Bronchus fibroblast of lung (primary cell): ENCODE results near the gene LPIN3. TPM values are rescaled to one million over a fixed set of nuclear protein-coding genes. Genes with fewer than 3 reads are reported as not detected.

ENCODE experiments used
- total RNA-seq: library from RNA; depleted of rRNA; stranded (reverse); fragments of >200 nt; gene quantifications from 2 replicates; pipeline ENCODE4 v1.2.3, GENCODE V29; 2015

The LPIN3 gene, protein sequence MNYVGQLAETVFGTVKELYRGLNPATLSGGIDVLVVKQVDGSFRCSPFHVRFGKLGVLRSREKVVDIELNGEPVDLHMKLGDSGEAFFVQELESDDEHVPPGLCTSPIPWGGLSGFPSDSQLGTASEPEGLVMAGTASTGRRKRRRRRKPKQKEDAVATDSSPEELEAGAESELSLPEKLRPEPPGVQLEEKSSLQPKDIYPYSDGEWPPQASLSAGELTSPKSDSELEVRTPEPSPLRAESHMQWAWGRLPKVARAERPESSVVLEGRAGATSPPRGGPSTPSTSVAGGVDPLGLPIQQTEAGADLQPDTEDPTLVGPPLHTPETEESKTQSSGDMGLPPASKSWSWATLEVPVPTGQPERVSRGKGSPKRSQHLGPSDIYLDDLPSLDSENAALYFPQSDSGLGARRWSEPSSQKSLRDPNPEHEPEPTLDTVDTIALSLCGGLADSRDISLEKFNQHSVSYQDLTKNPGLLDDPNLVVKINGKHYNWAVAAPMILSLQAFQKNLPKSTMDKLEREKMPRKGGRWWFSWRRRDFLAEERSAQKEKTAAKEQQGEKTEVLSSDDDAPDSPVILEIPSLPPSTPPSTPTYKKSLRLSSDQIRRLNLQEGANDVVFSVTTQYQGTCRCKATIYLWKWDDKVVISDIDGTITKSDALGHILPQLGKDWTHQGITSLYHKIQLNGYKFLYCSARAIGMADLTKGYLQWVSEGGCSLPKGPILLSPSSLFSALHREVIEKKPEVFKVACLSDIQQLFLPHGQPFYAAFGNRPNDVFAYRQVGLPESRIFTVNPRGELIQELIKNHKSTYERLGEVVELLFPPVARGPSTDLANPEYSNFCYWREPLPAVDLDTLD
- 10.4 and 11.6 TPM in 2 replicates for total RNA-seq

DNA sequence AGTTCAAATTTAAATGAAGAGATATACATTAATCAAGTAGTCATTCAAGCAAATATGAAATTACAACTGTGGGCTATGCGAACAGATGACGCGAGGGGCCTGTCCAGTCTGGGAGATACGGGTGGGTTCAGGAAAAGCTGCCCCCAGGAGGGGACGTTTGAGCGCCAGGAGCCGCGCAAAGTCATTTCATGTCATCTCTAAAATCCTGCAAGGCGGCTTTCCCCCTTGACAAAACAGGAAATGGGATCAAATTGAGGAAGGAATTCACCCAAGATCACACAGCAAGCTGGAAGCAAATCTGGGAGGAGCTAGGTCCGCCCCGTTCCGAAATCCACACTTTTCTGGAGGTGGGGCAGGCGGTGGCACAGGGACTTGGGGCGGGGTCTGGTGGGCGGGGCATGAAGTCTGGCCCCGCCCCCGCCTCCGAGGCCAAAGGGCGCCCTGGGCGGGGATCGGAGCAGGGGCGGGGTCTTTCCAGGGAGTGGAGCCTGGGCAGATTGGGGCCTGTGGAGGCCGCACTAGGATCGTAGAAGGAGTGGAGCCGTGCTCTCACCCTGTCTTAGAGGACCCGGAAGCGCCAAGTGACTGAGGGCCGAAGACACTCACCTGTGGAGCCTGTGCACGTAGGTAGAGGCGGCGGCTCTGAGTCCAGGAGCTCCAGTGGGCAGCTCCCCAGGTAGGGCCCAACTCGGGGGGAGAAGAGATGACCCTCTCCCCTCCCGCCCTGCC lies at the start of gene LPIN3:
Gene LPIN3 (plus strand): TSS at position 495 of the 729 bp plus-strand sequence. CDS start 4,983 bp downstream, outside the sequence.

DNA sequence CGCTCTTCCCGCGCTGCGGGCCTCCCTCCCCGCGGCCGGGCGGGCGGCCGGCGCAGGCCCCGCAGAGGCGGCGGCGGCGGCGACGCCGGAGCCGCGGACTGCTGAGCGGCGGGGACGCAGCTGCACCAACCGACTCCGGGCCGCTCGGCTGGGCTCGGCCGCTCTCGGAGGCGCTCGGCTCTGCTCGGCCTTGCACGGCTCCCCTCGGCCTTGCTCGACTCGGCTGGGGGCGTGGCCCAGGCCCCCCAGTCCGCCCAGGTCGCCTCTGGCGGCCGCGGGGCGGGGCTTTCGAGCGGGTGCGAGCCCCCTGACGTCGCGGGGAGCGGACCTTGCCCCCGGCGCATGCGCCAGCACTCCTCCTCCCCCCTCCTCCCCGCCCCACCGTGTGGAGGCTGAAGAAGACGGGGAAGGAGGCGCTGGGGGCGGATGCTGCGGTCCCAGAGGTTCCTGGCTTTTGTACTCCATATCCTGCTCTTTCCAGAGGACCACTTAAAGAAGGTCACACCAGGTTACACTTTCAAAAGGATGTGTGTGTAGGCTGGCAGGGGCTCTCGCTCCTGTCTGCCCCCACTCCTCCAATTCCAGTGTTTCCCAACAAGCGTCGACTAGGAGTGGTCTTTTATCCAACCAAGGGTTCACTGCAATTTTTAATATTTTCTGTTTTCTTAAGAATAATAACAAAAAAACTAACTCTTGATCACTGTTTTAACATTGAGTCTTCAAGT lies 22.9 kb upstream of the LPIN3 start, which contains the start of gene ZHX3:
Gene ZHX3 (minus strand): TSS at position 186 of the 725 bp plus-strand sequence. CDS start 112,815 bp downstream, outside the sequence.

DNA sequence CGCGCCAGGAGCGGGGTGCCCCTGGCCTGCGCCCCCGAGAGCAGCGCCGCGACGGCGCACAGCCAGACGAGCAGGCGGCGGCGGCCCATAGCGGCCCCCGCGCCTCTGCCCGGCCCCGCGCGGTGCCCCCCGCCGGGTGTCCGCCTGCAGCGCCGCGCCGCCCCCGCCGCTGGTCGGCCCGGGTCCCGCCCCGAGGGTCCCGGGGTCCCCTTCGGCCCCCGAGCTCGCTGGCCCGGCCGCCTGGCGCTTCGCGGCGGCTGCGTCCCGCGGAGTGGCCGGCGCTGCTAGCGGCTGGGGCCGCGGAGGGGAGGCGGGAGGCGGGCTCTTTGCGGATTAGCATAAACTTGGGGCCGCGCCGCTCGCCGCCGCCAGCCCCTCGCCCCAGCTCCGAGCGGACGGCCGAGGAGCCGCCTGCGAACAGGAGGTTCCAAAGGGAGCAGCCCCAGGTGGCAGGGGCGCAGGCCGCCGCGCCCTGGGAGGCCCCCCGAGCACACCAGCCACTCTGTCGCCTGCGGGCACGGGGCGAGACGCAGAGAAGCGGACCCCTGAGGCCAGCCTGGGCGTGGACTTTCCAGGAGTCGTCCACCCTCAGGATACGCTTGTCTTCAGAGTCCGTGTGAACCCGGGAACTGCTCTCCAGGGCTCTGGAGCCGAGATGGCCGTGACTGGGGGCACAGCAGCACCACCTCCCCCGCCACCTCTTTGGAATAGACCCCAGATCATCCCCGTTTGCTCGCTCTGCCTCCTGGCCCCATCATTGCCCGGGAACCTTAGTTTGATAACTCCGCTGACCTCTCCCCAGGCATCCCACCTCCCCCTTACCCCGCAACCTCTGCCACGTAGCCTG lies 26.1 kb downstream of the LPIN3 start, which contains the start of gene EMILIN3:
Gene EMILIN3 (minus strand): TSS at position 273 of the 847 bp plus-strand sequence. CDS start 184 bp downstream, at position 89.

Other genes starting within 250 kb of the LPIN3 start
- gene PLCG1, start 203.3 kb upstream of the LPIN3 start, total RNA-seq, result 48.4 and 57.7 TPM in 2 replicates
- gene ZHX3, start 23.1 kb upstream of the LPIN3 start, total RNA-seq, result 19.0 and 21.2 TPM in 2 replicates
- 0.30 and 0.34 TPM in 2 replicates for gene EMILIN3, start 26.0 kb downstream of the LPIN3 start, total RNA-seq